A204.1 (cell line): ENCODE results near the gene PRCC.

Experiments used
- FAIRE-seq: peaks from 2 replicates; lab custom pipeline; 2012; peaks lifted over from hg19 to GRCh38; lab: Jason Lieb, UNC

Gene PRCC, protein sequence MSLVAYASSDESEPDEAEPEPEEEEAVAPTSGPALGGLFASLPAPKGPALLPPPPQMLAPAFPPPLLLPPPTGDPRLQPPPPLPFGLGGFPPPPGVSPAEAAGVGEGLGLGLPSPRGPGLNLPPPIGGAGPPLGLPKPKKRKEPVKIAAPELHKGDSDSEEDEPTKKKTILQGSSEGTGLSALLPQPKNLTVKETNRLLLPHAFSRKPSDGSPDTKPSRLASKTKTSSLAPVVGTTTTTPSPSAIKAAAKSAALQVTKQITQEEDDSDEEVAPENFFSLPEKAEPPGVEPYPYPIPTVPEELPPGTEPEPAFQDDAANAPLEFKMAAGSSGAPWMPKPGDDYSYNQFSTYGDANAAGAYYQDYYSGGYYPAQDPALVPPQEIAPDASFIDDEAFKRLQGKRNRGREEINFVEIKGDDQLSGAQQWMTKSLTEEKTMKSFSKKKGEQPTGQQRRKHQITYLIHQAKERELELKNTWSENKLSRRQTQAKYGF

DNA sequence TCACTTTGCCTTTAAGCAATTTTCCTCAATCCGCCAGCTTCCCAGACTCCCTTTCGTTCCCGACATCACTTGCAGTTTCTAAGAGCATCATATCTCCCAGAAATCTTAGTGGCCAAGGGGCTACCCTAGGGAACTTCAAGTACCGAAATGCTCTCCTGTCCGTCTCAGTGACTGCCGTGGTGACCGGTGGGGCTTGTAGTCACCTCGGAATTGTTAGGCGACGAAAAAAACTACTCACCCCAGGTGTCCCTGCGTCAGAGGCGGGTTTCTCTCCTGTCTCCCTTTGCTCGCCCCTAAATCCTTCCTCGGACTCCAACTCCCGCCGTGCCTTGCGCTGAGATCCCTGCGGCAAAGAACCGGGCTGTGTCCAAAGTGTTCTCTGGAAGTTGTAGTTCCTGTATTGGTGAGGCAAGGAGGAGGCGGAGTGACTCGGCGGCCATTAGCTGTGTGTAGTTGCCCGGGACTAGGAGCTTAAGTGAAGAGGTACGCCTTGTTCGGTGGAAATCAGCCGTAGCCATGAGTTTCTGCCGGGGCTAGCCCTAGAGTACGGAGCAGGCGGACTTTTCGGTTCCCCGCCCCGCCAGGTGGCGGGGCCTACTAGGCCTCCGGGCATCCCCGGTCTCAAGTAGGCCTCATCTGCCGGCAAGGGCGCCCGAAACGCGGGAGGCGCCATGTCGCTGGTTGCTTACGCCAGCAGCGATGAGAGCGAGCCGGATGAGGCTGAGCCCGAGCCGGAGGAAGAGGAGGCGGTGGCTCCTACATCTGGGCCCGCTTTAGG is at the start of gene PRCC:
Gene PRCC, plus strand, starts transcription at position 435 of the 778 bp plus-strand sequence. Its CDS starts 237 bp downstream, at position 672.
- FAIRE-seq: peak; percentile 98

DNA sequence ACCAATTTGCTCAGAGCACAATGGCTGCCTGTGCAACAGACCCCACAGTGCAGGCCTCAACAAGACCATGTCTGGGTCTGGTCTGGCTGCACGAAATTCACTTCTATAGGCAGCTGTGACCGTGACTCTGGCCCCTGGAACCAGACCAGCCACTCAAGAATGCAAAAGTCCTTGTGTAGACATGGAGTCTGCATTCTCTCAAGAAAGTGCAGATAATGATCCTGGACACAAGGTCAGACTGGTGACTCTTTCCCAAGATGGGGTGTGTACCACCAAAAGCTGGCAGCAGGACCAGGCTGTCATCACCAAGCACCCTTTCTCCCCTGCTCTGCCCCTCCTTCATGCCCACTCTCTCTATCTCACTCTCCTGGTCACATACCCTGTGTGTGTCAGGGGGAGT is 46.2 kb upstream of the PRCC start:
- FAIRE-seq: no peak

- FAIRE-seq: no peak
These were observed 45.8 kb upstream of the PRCC start for GRCh38 chr1:156721535-156721934.

DNA sequence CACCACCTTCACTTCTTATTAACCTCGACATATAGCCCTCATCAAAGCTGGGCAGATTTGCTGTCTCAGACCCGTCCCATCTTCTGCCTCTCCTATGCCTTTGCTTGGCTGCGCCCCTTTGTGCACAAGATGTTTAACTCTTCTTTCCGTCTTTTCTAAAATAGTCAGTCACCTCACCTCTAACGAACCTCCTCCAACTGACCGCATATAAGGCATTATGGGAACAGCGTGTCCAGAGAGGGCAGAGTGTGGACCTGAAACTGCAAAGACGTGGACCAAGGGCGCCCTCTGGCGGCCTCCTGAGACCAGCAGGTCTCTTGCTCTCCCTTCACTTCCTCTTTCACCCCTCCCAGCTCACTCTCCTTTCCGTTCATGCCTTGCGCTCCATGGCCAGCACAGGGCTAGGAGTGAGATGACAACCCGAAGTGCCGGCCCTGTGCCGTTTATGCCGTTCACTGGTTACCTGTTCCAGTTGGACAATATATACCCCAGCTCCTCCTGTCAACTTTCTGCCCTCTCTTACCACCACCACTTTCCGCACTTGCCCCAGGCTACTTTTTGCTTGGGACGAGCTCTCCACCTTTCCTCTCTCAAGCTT is 41.6 kb upstream of the PRCC start:
- peak; percentile 29 for FAIRE-seq

GRCh38 chr1:156726549-156727226 is 40.6 kb upstream of the PRCC start:
- no peak for FAIRE-seq

DNA sequence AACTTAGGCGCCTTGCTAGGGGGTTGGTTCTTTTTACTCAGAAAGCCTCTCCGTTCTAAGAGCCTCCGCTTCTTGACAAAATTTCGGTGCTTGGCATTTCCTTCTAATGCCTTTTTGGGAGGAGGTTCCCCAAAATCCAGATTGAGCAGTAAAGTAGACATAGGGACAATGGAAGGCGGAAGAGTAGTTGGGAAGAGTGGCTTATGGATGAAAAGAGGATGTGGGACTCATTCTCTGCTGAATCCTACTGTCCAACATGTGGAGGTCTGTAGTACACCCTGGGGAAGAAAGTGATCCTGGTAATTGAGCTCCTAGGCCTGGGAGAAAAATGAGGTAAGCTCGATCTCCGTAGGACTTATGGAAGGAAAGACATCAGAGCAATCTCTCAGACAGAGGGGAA is 39.8 kb upstream of the PRCC start:
- FAIRE-seq: no peak

DNA sequence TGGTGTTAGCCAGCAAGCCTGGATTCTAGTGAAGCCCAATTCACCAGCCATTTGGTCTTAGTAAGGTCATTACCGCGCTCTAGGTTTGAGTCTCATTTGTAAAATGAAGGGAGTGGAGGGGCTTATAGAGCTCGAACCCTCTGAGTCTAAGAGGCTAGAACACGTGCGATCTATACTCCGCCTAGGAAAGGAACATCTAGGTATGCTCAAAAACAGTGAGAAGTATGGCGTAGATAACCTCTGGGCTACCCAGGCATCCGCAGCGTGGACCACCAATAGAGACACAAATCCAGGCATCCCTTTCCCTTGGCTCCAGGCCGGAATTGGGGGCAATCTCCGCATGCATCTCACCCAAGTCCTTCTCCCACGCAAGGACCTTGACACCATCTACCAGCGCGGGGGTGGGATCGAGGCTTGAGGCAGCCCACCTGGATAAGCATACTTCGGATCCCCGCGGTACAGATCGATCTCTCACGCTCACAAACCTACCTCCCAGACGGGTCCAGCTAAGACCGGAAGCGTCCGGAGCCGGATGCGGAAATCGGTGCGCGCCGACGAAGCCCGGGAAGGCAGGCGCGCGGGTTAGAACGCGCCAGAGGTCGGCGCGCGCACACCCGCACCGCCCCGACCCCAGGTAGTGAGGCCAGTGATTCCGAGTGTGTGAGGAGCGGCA is 39.3 kb upstream of the PRCC start, which contains the start of gene METTL25B:
Gene METTL25B, plus strand, starts transcription at position 544 of the 673 bp plus-strand sequence. CDS start 636 bp downstream, outside the sequence.
- no peak for FAIRE-seq

GRCh38 chr1:156728599-156729462 is 38.5 kb upstream of the PRCC start, which contains the start of gene ISG20L2:
Gene ISG20L2 (minus strand): TSS chr1:156728766. CDS start chr1:156727652, 1,114 bp downstream.
- FAIRE-seq: peak; percentile 46

GRCh38 chr1:156733989-156734584 is 33.2 kb upstream of the PRCC start:
- no peak for FAIRE-seq

DNA sequence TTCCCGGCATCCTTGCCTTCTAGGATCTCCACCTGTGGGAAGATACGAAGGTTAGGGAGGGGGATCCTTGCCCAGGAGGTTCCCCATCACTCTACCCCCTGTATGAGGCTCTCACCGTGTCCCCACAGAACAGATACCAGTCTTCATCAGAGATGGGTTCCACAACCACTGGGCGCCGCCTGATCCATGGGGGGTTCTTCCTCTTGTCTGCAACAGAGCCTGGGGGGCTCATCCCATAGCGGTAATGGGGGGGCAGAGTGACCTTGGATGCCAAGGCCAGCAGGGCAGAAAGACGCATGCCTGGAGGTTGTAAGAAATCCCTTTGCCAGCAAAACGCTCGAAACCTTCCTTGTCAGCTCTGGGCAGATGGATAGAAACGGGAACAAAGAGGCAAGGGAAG is 28.9 kb upstream of the PRCC start:
- no peak for FAIRE-seq

DNA sequence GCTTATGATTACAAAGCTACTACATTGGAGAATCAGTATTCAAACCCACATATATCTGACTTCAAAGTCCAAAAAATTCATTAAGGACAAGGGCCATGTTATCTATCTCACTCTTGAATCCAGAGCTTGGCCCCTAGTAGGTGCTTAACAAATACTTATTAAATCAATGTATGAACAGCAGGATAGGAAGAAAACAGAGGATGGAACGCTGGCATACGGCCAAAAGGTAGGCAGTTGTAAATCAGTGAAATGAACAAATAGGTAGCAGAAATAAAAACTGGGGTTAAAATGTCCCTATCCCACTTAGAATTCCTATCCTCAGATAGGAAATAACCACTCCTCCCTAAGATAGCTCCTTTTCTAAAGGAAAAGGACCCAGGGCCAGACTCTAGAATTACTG is 28.4 kb upstream of the PRCC start:
- no peak for FAIRE-seq

DNA sequence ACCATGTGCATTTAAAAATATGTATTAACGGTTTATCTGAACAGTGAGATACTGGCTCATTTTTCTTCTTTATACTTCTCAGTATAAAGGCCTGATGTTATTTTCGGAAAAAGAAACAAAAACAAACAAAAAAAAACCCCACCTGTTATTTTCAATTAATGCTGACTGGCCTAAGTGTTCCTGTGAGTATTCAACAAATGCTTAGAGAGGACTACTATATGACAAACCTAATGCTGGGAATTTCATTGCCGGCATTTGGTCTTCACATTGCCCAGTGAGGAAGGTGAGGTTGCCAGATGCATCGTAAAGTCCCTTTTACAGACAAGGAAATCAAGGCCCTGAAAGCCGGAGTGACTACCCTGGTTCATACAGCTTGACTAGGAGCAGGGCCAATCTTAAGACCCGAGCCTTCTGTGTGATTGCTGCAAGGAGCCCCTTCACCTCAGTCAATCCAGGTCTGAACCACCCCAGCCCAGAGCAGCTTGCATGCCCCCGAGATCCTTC is 27.0 kb upstream of the PRCC start:
- FAIRE-seq: no peak

GRCh38 chr1:156740741-156741480 is 26.4 kb upstream of the PRCC start, which contains the start of gene MRPL24:
Gene MRPL24 (minus strand): TSS chr1:156741088. CDS start chr1:156738704, 2,384 bp downstream.
- FAIRE-seq: peak; percentile 99

GRCh38 chr1:156741481-156741983 is 25.8 kb upstream of the PRCC start:
- no peak for FAIRE-seq

GRCh38 chr1:156742017-156742416 is 25.3 kb upstream of the PRCC start:
- no peak for FAIRE-seq

DNA sequence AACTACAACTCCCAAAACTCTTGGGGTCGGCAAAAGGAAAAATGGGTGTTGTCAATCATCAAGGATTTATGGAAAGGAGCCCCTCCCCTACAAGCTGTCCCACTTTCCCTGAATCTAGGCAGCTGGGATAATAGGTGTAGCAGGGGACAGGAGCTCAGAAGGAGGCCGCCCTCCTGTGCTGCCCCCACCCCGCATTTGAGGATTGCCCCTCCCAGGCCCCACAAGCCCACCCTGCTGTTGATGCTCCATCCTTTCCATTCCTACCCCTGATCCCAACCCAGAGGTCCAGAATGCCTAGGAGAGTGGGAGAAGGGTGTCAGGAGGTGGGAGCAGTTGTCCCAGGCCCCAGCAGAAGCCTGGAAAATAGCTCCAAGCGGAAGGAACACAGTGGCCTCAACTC is 24.5 kb upstream of the PRCC start:
- FAIRE-seq: no peak

GRCh38 chr1:156743367-156744302 is 23.7 kb upstream of the PRCC start:
- FAIRE-seq: no peak

GRCh38 chr1:156744344-156744743 is 23.0 kb upstream of the PRCC start:
- FAIRE-seq: no peak
